NCI-H1436 (cell line): Measurements from ENCODE around the gene PPP1R16B.
A peak's percentile ranks its signal among the peaks of the same experiment; 100 is the strongest.
"Not testable (repeated sequence)": the region's sequence is repeated elsewhere in the genome, so short reads cannot be mapped to it uniquely, and the experiment has no call there.

Experiments used
- DNase-seq: peaks from one replicate; lab custom pipeline; 2025; lab: John Stamatoyannopoulos, UW

The PPP1R16B gene

GRCh38 chr20:38791940-38792339 is 13.6 kb upstream of the PPP1R16B start:
- DNase-seq, result no peak

GRCh38 chr20:38794057-38794456 is 11.4 kb upstream of the PPP1R16B start:
- DNase-seq, result not testable (repeated sequence)

GRCh38 chr20:38798266-38798665 is 7.2 kb upstream of the PPP1R16B start:
- no peak for DNase-seq

- DNase-seq, result no peak
These were observed 6.3 kb upstream of the PPP1R16B start for GRCh38 chr20:38799203-38799602.

- DNase-seq, result no peak
These were observed 4.6 kb upstream of the PPP1R16B start for GRCh38 chr20:38800882-38801281.

GRCh38 chr20:38804221-38804620 is 1.3 kb upstream of the PPP1R16B start:
- DNase-seq, result no peak

- no peak for DNase-seq
These were observed 605 bp upstream of the PPP1R16B start for GRCh38 chr20:38804682-38805501.

- DNase-seq, result no peak
These were observed 709 bp downstream of the PPP1R16B start for GRCh38 chr20:38805958-38806854.

- DNase-seq, result no peak
These were observed 1.6 kb downstream of the PPP1R16B start for GRCh38 chr20:38806855-38807655.

- DNase-seq, result no peak
These were observed 4.4 kb downstream of the PPP1R16B start for GRCh38 chr20:38809942-38810341.

- DNase-seq, result no peak
These were observed 5.6 kb downstream of the PPP1R16B start for GRCh38 chr20:38810926-38811630.

- no peak for DNase-seq
These were observed 6.3 kb downstream of the PPP1R16B start for GRCh38 chr20:38811769-38812168.

- no peak for DNase-seq
These were observed 6.7 kb downstream of the PPP1R16B start for GRCh38 chr20:38812182-38812581.

- DNase-seq, result no peak
These were observed 7.4 kb downstream of the PPP1R16B start for GRCh38 chr20:38812709-38813573.

GRCh38 chr20:38813574-38813962 is 8.1 kb downstream of the PPP1R16B start:
- DNase-seq, result not testable (repeated sequence)

GRCh38 chr20:38815446-38815845 is 9.9 kb downstream of the PPP1R16B start:
- no peak for DNase-seq

GRCh38 chr20:38818113-38819065 is 12.9 kb downstream of the PPP1R16B start:
- no peak for DNase-seq

- no peak for DNase-seq
These were observed 20.0 kb downstream of the PPP1R16B start for GRCh38 chr20:38825571-38825900.

- DNase-seq, result peak; percentile 71
These were observed 20.6 kb downstream of the PPP1R16B start for GRCh38 chr20:38825901-38826625.
